SKM-1 treated with dmso at 0.1 percent for 144 hours (cell line): ENCODE results near the gene DUSP9.

Experiments
- DNase-seq: peaks from one replicate; lab custom pipeline; 2025; ENCODE audit not compliant: unreplicated experiment; lab: John Stamatoyannopoulos, UW

DUSP9 gene

GRCh38 chrX:153635788-153636668, 11.0 kb upstream of the DUSP9 start:
- peak; percentile 35 for DNase-seq

DNA sequence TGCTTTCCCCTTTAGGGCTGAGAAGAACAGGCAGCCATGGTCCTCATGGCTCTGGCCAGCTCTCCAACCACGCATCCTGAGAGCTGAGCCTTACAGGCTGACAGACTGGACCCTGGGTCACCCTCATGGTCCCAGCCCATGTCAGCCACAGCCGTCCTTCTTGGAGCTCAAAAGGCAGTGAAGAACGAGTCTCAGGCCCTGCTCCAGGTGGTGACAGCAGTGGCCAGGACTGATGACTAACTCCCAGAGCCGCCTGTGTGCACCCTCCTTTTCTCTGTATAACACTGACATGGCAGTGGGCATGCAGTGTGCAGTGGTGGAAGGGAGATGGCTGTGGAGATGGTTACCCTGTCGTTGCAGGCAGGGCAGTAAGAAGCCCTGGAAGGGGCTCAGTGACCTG, 10.3 kb upstream of the DUSP9 start:
- DNase-seq: no peak

DNA sequence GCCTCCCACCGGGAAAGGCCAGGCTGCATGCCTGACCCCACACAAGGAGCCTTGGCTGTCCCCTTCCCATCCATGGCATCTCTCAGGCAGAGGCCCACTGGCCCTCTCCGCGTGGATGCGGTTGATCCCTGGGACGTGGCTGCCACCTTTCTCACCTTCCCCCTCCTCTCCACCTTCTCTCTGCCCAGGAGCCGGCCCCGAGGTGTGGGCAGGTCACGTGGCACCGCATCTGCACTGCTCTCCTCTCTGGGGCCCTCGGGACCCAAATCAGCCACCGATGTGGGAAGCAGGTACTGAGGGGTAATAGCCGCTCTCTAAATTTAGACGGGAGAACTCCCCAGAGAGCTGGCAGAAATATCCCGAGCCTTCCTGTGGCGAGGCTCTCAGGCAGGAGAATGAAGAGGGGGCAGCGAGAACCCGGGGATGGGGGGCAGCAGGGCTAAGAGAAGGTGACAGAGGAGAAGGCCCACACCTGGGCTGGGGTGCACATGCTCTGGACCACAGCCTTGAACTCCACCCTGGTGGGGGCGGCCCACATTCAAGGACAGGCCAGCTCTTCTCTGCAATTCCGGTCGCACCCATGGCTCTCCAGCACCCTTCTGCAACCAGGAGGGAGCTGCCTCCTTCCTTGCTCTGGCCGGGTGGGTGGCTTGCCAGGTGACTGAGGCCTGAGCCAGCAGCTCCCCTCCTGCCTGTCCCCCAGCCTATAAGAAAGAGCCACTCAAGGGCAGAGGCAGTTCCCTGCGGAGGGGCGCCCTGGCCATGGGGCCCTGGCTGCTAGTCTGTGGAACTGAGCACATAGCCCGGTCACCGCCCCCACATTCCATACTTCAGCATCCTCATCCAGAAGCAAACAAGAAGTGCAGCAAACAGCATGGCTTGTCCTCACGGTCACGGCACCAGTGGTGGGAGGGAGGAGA, 9.6 kb upstream of the DUSP9 start:
- no peak for DNase-seq

DNA sequence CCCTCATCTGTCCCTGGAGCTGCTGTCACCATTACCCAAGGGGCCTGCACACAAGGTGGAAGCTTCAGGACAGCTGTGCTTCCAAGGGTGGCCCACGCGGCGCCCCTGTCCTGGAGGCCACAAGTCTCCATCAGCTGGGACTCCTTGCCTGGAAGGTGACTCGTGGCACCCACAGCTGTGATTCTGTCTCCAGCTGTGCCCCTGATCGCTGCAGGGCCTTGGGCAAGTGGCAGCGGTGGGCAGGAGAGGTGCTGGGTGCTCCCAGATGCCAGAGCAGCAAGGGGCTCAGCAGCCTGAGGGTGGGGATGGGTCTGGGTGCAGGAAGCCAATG, 9.0 kb upstream of the DUSP9 start:
- DNase-seq: no peak

- no peak for DNase-seq
These were observed 8.4 kb upstream of the DUSP9 start for GRCh38 chrX:153638436-153639176.

- no peak for DNase-seq
These were observed 7.6 kb upstream of the DUSP9 start for GRCh38 chrX:153639177-153640044.

- no peak for DNase-seq
These were observed 6.8 kb upstream of the DUSP9 start for GRCh38 chrX:153640045-153640686.

DNA sequence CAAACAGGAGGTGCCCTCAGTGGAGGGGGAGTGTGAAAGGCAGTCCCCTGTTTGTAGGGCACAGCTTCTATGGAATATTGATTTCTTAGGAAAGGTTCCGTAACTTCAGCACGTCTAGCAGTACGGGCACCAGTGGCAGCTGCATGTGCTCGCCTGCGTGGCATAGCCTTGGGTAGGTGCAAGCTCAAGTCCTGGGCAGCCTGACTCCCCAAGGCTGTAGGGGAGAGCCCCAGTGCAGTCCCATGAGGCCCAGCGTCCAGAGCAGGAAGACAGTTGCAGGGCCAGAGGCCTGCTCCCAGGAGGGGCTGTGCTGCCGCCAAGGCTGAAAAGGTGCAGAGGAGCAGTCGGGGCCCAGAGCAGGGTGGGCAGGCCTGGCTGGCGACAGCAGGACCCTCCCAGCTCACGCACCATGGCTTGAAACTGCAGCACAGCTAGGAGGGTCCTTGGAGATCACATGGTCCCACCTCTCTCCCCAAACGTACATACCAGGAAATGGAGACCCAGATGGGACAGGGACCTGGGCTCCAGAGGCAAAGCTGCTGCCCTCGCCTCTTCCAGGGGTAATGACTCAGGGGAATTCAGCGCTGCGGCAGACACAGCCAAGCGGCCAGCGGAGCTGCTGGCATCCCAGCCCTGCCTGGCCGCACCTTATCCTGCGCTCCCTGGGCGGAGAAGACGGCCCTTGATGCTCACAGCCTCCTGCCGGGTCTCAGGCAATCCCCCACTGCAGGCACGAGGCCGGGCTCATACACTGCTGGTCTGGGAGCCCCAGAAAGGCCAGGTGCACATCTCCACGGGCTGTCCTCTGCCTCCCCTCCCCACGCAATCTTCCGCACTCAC, 6.0 kb upstream of the DUSP9 start:
- no peak for DNase-seq

DNA sequence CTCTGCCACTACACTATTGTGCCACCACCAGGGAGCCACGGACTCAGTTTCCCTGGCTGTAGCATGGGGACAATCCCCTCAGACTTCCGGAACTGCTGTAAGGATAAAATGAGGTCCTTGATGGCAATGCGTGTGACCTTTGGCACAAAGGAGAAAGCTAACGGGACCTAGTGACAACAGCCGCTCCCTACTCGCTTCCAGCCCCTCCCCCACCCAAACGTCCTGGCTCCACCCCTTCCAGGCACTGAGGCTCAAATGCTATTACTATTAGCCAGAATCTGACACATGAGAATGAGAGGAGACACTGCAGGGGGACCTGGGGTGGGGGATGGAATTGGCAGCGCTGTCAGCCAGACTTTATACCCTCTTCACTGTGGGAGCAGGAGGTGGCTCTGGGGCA, 5.4 kb upstream of the DUSP9 start:
- DNase-seq: no peak

GRCh38 chrX:153642051-153642654, 4.8 kb upstream of the DUSP9 start:
- DNase-seq: no peak

DNA sequence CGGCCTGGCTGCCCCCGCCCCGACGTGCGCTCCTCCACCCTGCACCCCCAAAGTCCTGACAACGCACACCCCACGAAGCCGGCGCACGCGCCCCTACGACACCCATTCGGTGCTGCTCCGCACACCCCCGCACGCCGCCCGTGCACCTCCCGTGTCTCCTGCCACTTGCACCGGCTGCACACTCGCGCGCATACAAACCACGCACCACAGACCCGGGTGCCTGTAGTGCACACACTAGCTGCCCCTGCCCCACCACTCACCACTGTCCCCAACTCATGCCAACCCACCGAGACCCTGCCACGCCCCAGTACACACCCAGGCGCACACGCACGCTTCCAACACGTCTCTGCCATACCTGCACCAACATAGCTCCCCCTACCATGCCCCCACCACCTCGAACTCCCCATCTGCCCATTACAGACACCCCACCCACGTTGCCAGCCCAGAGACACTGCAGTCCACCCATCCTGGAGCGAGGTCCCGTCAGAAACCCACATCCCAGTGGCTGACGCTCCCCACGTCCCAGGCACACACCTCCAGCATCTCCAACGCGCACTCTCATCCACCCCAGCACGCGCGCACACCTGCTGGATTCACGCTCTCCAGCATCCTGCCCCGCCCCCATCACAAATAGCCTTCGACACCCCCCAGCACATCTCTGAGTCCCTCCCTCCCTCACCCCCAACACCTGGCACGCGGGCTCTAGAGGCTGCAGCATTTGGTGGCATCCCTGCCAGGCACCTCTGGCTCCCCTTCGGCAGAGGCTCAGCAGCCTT, 4.2 kb upstream of the DUSP9 start:
- DNase-seq: no peak

DNA sequence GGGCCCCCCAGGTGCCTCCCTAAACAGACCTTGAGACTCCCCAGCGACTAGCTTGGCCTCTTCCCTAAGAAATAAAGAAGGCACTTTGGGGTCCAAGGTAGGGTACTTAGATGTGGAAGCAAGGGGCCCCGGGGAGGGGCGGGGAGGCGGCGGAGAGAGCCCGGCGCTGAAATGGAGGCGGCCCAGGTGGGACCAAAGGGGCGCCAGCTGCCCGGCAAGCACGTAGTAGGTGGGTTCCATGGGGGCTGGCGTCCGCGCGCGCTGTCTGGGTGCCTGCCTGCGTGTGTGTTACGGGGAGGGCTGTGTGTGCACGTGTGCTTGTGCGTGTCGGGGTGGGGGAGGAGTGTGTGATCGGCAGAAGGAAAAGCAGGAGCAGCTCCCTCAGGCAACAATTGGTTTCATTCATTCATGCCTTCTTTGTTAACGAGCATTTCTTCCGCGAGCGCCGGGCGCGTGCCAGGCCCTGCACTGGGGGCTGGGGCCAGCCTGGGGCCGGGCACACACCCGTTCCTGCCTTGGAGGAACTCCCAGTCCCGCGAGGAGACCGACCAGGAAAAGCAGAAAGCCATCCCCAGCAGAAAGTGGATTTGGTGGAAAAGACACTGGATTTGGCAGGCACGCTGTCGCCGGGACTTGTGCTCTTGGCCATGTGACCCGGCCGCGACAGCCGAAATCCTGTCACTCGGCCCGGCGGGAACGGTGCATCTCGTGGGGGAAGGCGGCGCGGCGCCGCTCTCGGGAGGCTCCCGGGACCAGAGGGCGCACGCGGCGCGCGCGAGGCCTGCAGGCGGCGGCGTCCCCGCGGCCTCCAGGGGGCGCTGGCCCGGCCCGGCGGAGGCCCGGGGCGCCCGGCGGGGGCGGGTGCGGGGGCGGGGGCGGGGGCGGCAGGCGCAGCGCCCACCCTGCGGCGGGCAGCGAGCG, 3.3 kb upstream of the DUSP9 start:
- no peak for DNase-seq

- DNase-seq: no peak
These were observed 2.5 kb upstream of the DUSP9 start for GRCh38 chrX:153644356-153645125.

- DNase-seq: no peak
These were observed 1.9 kb upstream of the DUSP9 start for GRCh38 chrX:153645151-153645550.

DNA sequence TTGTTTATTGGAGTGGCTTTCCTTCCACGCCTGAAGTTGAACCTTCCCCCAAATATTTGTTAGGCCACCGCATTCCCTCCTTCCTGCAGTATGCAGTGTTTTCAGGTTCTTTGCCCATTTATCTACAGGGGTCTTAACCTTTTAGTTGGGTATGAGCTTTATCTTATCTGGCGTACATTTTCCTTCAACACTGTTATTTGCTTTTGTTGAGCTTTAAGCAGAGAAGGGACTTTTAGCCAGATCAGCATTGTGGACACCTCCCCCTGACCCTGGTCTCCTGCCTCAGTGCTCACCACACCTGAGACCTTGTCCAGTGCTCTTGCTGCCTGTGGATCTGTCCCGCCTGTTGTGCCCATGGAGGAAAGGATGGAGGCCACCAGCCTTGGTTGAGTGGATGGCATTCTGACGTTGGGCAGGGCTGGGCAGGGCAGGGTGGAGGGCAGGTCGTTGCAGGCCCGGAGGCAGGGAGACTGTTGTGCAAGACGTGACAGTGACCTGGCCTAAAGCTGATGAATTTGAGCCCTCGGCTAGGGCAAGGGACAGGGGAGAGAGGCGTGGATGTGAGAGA, 998 bp upstream of the DUSP9 start:
- DNase-seq: no peak
